Sigmoid colon (tissue), 4 donors: ENCODE results near the gene TPTE.
"Not testable (repeated sequence)": the region's sequence is repeated elsewhere in the genome, so short reads cannot be mapped to it uniquely, and the experiment has no call there.

ENCODE experiments used
- CTCF ChIP-seq, 4 experiments: fragments of 450-650 bp in 3 of 4; fragments of 200-600 bp in 1 of 4; IDR thresholded peaks; one replicate each; pipeline ENCODE4 v1.5.1; 2016 to 2019; ENCODE audit warnings: antibody characterized with exemption in 4 of 4, mild to moderate bottlenecking in 3 of 4, moderate library complexity in 2 of 4
- EP300 ChIP-seq, 4 donors: sonication (generic); formaldehyde crosslinking; IDR thresholded peaks; one replicate each; pipeline ENCODE4 v1.6.1; 2017; ENCODE audit warnings: antibody characterized with exemption in 4 of 4
- POLR2A ChIP-seq, 2 donors: fragments of 450-650 bp; IDR thresholded peaks; one replicate each; pipeline ENCODE4 v1.6.1; 2016; ENCODE audit warnings: antibody characterized with exemption in 2 of 2, mild to moderate bottlenecking in 2 of 2, moderate library complexity in 2 of 2
- POLR2AphosphoS5 ChIP-seq, 4 donors: sonication (generic); formaldehyde crosslinking; IDR thresholded peaks; one replicate each; pipeline ENCODE4 v1.6.1; 2017; ENCODE audit warnings: antibody characterized with exemption in 4 of 4

DNA sequence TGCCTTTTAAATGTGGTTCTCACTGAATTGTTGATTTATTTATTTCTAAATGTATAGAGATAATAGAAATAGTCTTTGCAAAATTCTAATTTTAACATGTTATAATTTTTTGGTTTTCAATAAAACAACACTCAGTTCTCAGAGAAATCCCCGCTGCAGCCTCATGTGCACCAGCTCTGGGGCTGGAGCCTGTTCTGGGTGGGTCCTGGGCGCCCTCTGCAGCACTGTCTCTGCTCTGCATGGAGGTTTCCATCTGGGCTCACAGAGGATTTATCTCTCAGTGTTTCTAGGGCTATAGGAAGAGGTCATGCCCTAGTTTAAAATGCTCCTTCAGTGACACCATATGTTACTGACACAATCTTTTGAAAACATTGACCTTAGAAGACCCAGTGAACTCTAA, 128.9 kb downstream of the TPTE start:
- TF ChIP-seq CTCF, POLR2AphosphoS5, EP300, POLR2A (IDR thresholded peaks at IDR 0.05): not testable (repeated sequence)
